ENCODE data around the gene RUBCNL. TPM values are rescaled to one million over a fixed set of nuclear protein-coding genes. Genes with fewer than 3 reads are reported as not detected.

RUBCNL gene
- total RNA-seq, 2 donors from 2014 or later: 0.59 to 9.9 TPM

GRCh38 chr13:46388846-46389245 lies 1.8 kb upstream of the RUBCNL start:
- no peak for TF ChIP-seq POLR2AphosphoS5 (IDR thresholded peaks at IDR 0.05)
- no peak for TF ChIP-seq POLR2A (IDR thresholded peaks at IDR 0.05)
- no peak for TF ChIP-seq CTCF (IDR thresholded peaks at IDR 0.05)
- intact Hi-C loops (cut with DNase I): no loop called here
- Histone ChIP-seq H3K9me3 (no peaks in the 10 kb centered on the region), H3K27me3 (replicated peaks; ENCODE audit: insufficient read depth) (peaks cover 4% of the 10 kb centered on the region), H3K27ac (no peak overlapping the region), H3K4me1 (replicated peaks) (no peaks in the 10 kb centered on the region), H3K4me3 (no peak overlapping the region), H3K36me3 (no peaks in the 10 kb centered on the region)
- WGBS: 81% methylated on average over 3 of the region's 3 CpGs
- DNase-seq (ENCODE audit: low spot score): no peak

- no peak overlapping the region for H3K4me3 ChIP-seq
- H3K9me3 ChIP-seq: no peaks in the 10 kb centered on the region
- DNase-seq (ENCODE audit: low spot score): no peak
- no peaks in the 10 kb centered on the region for H3K4me1 ChIP-seq (replicated peaks)
- H3K36me3 ChIP-seq: no peaks in the 10 kb centered on the region
- 87% methylated on average over 6 of the region's 6 CpGs for WGBS
- intact Hi-C loops (cut with DNase I): no loop called here
- TF ChIP-seq CTCF (IDR thresholded peaks at IDR 0.05) (no peak), POLR2A (IDR thresholded peaks at IDR 0.05) (no peak), POLR2AphosphoS5 (IDR thresholded peaks at IDR 0.05) (no peak)
- H3K27ac ChIP-seq: no peak overlapping the region
- peaks cover 4% of the 10 kb centered on the region for H3K27me3 ChIP-seq (replicated peaks; ENCODE audit: insufficient read depth)
Measured at GRCh38 chr13:46388308-46388707, 1.3 kb upstream of the RUBCNL start.

- TF ChIP-seq CTCF (IDR thresholded peaks at IDR 0.05) (no peak), POLR2A (IDR thresholded peaks at IDR 0.05) (no peak), POLR2AphosphoS5 (IDR thresholded peaks at IDR 0.05) (no peak)
- no peaks in the 10 kb centered on the region for H3K4me1 ChIP-seq (replicated peaks)
- no peaks in the 10 kb centered on the region for H3K9me3 ChIP-seq
- H3K27me3 ChIP-seq (replicated peaks; ENCODE audit: insufficient read depth): peaks cover 4% of the 10 kb centered on the region
- peak overlapping the region; percentile 29 to 30 for H3K4me3 ChIP-seq
- intact Hi-C loops (cut with DNase I): no loop called here
- H3K27ac ChIP-seq: no peak overlapping the region
- WGBS: 3% methylated on average over 37 of the region's 37 CpGs
- no peak for DNase-seq (ENCODE audit: low spot score)
- no peaks in the 10 kb centered on the region for H3K36me3 ChIP-seq
Measured at GRCh38 chr13:46386392-46387063, 524 bp downstream of the RUBCNL start.

GRCh38 chr13:46385946-46386345 lies 1.1 kb downstream of the RUBCNL start:
- H3K9me3 ChIP-seq: no peaks in the 10 kb centered on the region
- peaks cover 4% of the 10 kb centered on the region for H3K27me3 ChIP-seq (replicated peaks; ENCODE audit: insufficient read depth)
- TF ChIP-seq POLR2AphosphoS5 (IDR thresholded peaks at IDR 0.05) (no peak), CTCF (IDR thresholded peaks at IDR 0.05) (no peak), POLR2A (IDR thresholded peaks at IDR 0.05) (no peak)
- no peak for DNase-seq (ENCODE audit: low spot score)
- no peak overlapping the region for H3K27ac ChIP-seq
- 60% methylated on average over 10 of the region's 10 CpGs for WGBS
- no peaks in the 10 kb centered on the region for H3K4me1 ChIP-seq (replicated peaks)
- no peaks in the 10 kb centered on the region for H3K36me3 ChIP-seq
- H3K4me3 ChIP-seq: no peak overlapping the region
- intact Hi-C loops (cut with DNase I): no loop called here

- H3K27me3 ChIP-seq (replicated peaks; ENCODE audit: insufficient read depth): peaks cover 4% of the 10 kb centered on the region
- TF ChIP-seq CTCF (IDR thresholded peaks at IDR 0.05) (no peak), POLR2A (IDR thresholded peaks at IDR 0.05) (no peak), POLR2AphosphoS5 (IDR thresholded peaks at IDR 0.05) (no peak)
- H3K36me3 ChIP-seq: no peaks in the 10 kb centered on the region
- no peaks in the 10 kb centered on the region for H3K9me3 ChIP-seq
- DNase-seq (ENCODE audit: low spot score): no peak
- intact Hi-C loops (cut with DNase I): no loop called here
- H3K27ac ChIP-seq: no peak overlapping the region
- H3K4me1 ChIP-seq (replicated peaks): no peaks in the 10 kb centered on the region
- no peak overlapping the region for H3K4me3 ChIP-seq
Measured at GRCh38 chr13:46383383-46383782, 3.7 kb downstream of the RUBCNL start.

All from prostate gland (tissue), 2 donors.